CD4-positive, alpha-beta T cell (primary cell): ENCODE measurements around the gene TRRAP. TPM values are rescaled to one million over a fixed set of nuclear protein-coding genes. Genes with fewer than 3 reads are reported as not detected.

Experiments
- ATAC-seq: fragments of 200-7000 bp; cut with Tn5 transposase; one replicate; pipeline ENCODE4 v1.10.0; 2022; ENCODE audit warnings: mild to moderate bottlenecking; ENCODE audit not compliant: poor library complexity
- CTCF ChIA-PET: fragments of 350-600 bp; sonication (Branson Sonifier 250); formaldehyde crosslinking; loops from one replicate; lab custom pipeline; 2021; ENCODE audit warnings: antibody characterized with exemption, inconsistent platforms; lab: Charles Lee
- POLR2A ChIA-PET: fragments of 350-600 bp; sonication (Branson Sonifier 250); formaldehyde crosslinking; loops from one replicate; lab custom pipeline; 2021; ENCODE audit warnings: antibody characterized with exemption, inconsistent platforms; lab: Charles Lee
- DNase-seq, 14 experiments: peaks; one replicate each; pipeline ENCODE4 v3.0.0-alpha.2; 2013 to 2020; ENCODE audit warnings: mixed read lengths in 2 of 14
- H3K27ac ChIP-seq, 2 donors: one replicate each; pipeline versions ENCODE4 v1.5.1 to v1.7.0; 2013; ENCODE audit warnings: low read length in 2 of 2, low read depth in 1 of 2, mild to moderate bottlenecking in 1 of 2
- H3K27me3 ChIP-seq, 2 experiments: 1 replicate in 1 of 2; 2 replicates in 1 of 2; pipeline versions ENCODE4 v1.6.1 to v1.7.0; 2013; ENCODE audit warnings: low read length in 2 of 2, control low read depth in 1 of 2, mild to moderate bottlenecking in 1 of 2, moderate library complexity in 1 of 2; ENCODE audit not compliant: insufficient read depth in 2 of 2, control insufficient read depth in 1 of 2
- H3K36me3 ChIP-seq: one replicate; pipeline ENCODE4 v1.6.1; 2013; ENCODE audit warnings: low read length, control low read depth; ENCODE audit not compliant: insufficient read depth
- H3K4me1 ChIP-seq: one replicate; pipeline ENCODE4 v1.6.1; 2013; ENCODE audit warnings: low read length, control low read depth; ENCODE audit not compliant: insufficient read depth
- H3K4me3 ChIP-seq: one replicate; pipeline ENCODE4 v1.5.1; 2013; ENCODE audit warnings: mild to moderate bottlenecking, low read length, moderate library complexity
- H3K9me3 ChIP-seq, 2 experiments: 1 replicate in 1 of 2; 2 replicates in 1 of 2; pipeline versions ENCODE4 v1.6.1 to v1.7.0; 2013; ENCODE audit warnings: low read length in 2 of 2, mild to moderate bottlenecking in 2 of 2, control low read depth in 1 of 2, moderate library complexity in 1 of 2; ENCODE audit not compliant: control insufficient read depth in 1 of 2, insufficient read depth in 1 of 2
- H3K27ac Mint-ChIP-seq: one replicate; pipeline ENCODE4 v1.8.0; 2020; ENCODE audit warnings: mixed read lengths
- H3K27me3 Mint-ChIP-seq: one replicate; pipeline ENCODE4 v1.8.0; 2021; ENCODE audit warnings: mixed read lengths
- H3K36me3 Mint-ChIP-seq: one replicate; pipeline ENCODE4 v1.8.0; 2021; ENCODE audit warnings: low read depth, mixed read lengths
- H3K4me1 Mint-ChIP-seq: one replicate; pipeline ENCODE4 v1.8.0; 2021; ENCODE audit warnings: low read depth, mixed read lengths
- H3K4me3 Mint-ChIP-seq: one replicate; pipeline ENCODE4 v1.8.0; 2020; ENCODE audit warnings: mild to moderate bottlenecking, mixed read lengths
- H3K9me3 Mint-ChIP-seq: one replicate; pipeline ENCODE4 v1.8.0; 2020; ENCODE audit warnings: mixed read lengths
- intact Hi-C, 2 experiments: fragments of 100-400 bp; cut with DNase I in 1 of 2; cut with micrococcal nuclease in 1 of 2; formaldehyde crosslinking; loops; one replicate each; pipeline versions ENCODE4 v1.15.1 to v1.9.0; 2023 to 2025; cut with DNase I, micrococcal nuclease
- total RNA-seq, 174 experiments: library from RNA in 2 of 174; stranded (reverse) in 2 of 174; gene quantifications; one replicate each; pipeline ENCODE4 v1.2.3 and lab custom pipeline; 2021 to 2026
- TF ChIP-seq, protein P1 (sequence below): fragments of 200-600 bp; IDR thresholded peaks from one replicate; pipeline ENCODE4 v1.8.0; 2022; ENCODE audit warnings: antibody characterized with exemption, mild to moderate bottlenecking

The TRRAP gene
- total RNA-seq, 2 experiments from 2014 or later, result 47.9 to 48.3 TPM

DNA sequence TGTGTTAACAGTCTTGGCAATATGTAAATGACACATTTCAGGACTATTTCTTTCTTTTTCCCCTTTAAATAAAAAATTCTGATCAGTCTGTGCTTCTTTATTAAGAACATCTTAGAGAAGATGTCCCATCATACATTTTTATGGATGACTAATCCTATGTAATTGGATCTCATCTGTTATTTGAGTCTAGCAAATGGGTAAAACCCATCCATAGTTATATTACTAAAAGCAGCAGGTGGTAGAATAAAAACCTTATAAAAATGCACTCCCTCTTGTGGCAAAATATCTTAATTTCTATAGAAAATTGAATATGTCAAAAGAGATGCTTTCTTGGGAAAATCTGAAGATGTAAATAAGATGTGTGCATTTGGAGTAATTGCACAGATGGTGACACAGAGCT lies 35.3 kb downstream of the TRRAP start:
- peaks cover 93% of the 10 kb centered on the region for H3K36me3 ChIP-seq
- H3K27ac Mint-ChIP-seq, result no peak overlapping the region

GRCh38 chr7:98917331-98917730 lies 39.0 kb downstream of the TRRAP start:
- POLR2A ChIA-PET, result no interaction called here
- Histone ChIP-seq H3K9me3 (no peaks in the 10 kb centered on the region), H3K36me3 (peaks cover 88% of the 10 kb centered on the region), H3K27ac (no peak overlapping the region), H3K27me3 (no peaks in the 10 kb centered on the region), H3K4me3 (no peak overlapping the region), H3K4me1 (no peaks in the 10 kb centered on the region)
- CTCF ChIA-PET, result no interaction called here
- DNase-seq (no peak), ATAC-seq (no peak)
- H3K4me1 Mint-ChIP-seq, result no peaks in the 10 kb centered on the region
- H3K27ac Mint-ChIP-seq, result no peak overlapping the region
- TF ChIP-seq, protein P1, sequence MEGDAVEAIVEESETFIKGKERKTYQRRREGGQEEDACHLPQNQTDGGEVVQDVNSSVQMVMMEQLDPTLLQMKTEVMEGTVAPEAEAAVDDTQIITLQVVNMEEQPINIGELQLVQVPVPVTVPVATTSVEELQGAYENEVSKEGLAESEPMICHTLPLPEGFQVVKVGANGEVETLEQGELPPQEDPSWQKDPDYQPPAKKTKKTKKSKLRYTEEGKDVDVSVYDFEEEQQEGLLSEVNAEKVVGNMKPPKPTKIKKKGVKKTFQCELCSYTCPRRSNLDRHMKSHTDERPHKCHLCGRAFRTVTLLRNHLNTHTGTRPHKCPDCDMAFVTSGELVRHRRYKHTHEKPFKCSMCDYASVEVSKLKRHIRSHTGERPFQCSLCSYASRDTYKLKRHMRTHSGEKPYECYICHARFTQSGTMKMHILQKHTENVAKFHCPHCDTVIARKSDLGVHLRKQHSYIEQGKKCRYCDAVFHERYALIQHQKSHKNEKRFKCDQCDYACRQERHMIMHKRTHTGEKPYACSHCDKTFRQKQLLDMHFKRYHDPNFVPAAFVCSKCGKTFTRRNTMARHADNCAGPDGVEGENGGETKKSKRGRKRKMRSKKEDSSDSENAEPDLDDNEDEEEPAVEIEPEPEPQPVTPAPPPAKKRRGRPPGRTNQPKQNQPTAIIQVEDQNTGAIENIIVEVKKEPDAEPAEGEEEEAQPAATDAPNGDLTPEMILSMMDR, result no peak
- H3K9me3 Mint-ChIP-seq, result no peaks in the 10 kb centered on the region
- H3K36me3 Mint-ChIP-seq, result peaks cover 93% of the 10 kb centered on the region
- no peaks in the 10 kb centered on the region for H3K27me3 Mint-ChIP-seq
- H3K4me3 Mint-ChIP-seq, result no peak overlapping the region
- intact Hi-C loops, result no loop called here

More for the DNA sequence above, 35.3 kb downstream of the TRRAP start:
- ATAC-seq (no peak), DNase-seq (no peak)
- Histone ChIP-seq H3K9me3 (no peaks in the 10 kb centered on the region), H3K4me1 (no peaks in the 10 kb centered on the region), H3K4me3 (no peak overlapping the region), H3K27ac (no peak overlapping the region), H3K27me3 (no peaks in the 10 kb centered on the region)
- POLR2A ChIA-PET, result no interaction called here
- Mint-ChIP-seq H3K9me3 (no peaks in the 10 kb centered on the region), H3K4me1 (no peaks in the 10 kb centered on the region), H3K36me3 (peaks cover 91% of the 10 kb centered on the region), H3K27me3 (no peaks in the 10 kb centered on the region), H3K4me3 (no peak overlapping the region)
- TF ChIP-seq, protein P1, result no peak
- CTCF ChIA-PET, result no interaction called here
- intact Hi-C loops, result no loop called here

DNA sequence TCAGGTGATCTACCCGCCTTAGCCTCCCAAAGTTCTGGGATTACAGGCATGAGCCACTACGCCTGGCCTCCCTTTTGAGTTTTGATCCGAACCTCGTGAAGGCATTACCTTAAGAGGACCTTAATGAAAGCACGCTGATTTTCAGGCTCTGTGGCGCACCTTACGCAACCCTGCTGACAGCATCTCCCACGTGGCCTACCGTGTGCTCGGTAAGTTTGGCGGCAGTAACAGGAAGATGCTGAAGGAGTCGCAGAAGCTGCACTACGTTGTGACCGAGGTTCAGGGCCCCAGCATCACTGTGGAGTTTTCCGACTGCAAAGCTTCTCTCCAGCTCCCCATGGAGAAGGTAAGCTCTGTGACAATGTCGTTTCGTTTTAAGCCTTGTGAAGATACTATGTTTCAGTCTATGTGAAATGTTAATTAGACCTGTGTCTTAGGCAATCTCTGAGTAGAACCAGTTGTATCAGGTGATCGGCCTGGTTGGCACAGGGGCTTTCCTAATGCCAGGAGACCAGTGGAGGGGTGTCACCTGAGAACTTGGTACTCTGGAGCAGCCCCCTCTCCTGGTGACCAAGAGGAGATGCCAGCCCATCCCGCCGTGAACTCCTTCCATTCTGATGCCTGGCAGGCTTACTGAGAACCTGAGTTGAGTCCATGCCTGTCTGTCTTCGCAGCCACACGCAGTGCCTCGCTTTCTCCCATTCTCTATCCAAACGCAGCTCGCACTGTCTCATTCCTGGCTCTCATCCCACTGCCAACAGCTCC lies 43.5 kb downstream of the TRRAP start:
- Histone ChIP-seq H3K4me1 (no peaks in the 10 kb centered on the region), H3K27ac (no peak overlapping the region), H3K4me3 (no peak overlapping the region), H3K9me3 (no peaks in the 10 kb centered on the region), H3K36me3 (peaks cover 87% of the 10 kb centered on the region), H3K27me3 (no peaks in the 10 kb centered on the region)
- Mint-ChIP-seq H3K27ac (no peak overlapping the region), H3K9me3 (no peaks in the 10 kb centered on the region), H3K4me3 (no peak overlapping the region), H3K27me3 (no peaks in the 10 kb centered on the region), H3K36me3 (peaks cover 95% of the 10 kb centered on the region), H3K4me1 (no peaks in the 10 kb centered on the region)
- TF ChIP-seq, protein P1, result no peak
- ATAC-seq, result no peak
- CTCF ChIA-PET, result no interaction called here
- POLR2A ChIA-PET, result interaction anchor here (0.9 kb wide), 1 partner anchor 19 kb away, joined by 3 read pairs; no protein-coding TSS in a partner anchor
- intact Hi-C loops, result no loop called here
- DNase-seq, result no peak
